ENCODE data around the gene CD58.

DNA sequence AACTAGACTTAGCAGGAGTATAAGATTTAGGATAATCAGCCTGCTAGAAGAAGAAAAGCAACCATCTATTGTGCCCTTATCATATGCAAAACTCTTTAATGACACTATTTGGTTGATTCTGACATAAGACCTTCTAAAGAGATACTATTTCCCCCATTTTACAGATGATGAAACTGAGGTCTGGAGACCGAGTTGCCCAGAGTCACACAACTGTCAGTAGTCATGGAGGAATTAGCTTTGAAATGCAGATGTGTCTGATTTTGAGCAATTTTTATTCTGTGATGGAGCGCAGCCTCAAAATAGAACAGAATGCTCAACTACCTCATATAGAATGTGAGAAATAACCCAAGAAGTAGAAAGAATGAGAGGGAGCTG is 69.0 kb downstream of the CD58 start:
- TF ChIP-seq SUZ12 (IDR thresholded peaks at IDR 0.05) (no peak), SP1 (IDR thresholded peaks at IDR 0.05) (no peak)

Data from HEK293T (cell line).